ENCODE data around the gene ANKRD53. TPM values are rescaled to one million over a fixed set of nuclear protein-coding genes. Genes with fewer than 3 reads are reported as not detected.

The ANKRD53 gene
- total and polyA plus RNA-seq, 2 donors (not counting 1 experiment from before 2014, with no cell fraction given), result 0.84 TPM

DNA sequence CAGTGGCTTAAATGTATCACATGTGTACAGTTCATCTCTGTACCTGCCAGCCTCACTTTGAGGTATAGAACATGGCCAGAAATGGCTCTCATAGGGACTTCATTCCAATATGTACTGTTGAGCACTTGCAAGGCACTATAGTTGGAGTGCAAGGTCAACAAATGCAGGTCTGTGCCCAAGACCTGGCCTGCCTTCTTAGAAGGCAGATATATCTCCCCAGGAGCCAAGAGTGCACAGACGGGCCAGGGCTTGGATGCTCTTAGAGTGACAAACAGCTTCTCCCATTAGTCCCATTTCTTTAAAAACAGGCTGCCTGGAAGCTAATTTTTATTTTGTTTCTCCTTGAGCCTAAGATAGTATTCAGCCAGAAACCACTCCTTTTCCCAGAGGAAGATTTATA, 9.0 kb downstream of the ANKRD53 start:
- H3K36me3 ChIP-seq (replicated peaks in 1 of 2; ENCODE audit: control extremely low read depth in 1 of 2, control insufficient read depth in 1 of 2, extremely low read depth in 1 of 2, insufficient read depth in 2 of 2, low read length in 1 of 2), result peaks cover 1 to 55% of the 10 kb centered on the region in 2 experiments
- H3K27me3 ChIP-seq (replicated peaks in 1 of 4; ENCODE audit: control extremely low read depth in 1 of 4, control insufficient read depth in 3 of 4, insufficient read depth in 4 of 4, low read length in 3 of 4), result no peaks in the 10 kb centered on the region
- intact Hi-C loops (cut with micrococcal nuclease), result no loop called here
- no peaks in the 10 kb centered on the region for H3K27me3 Mint-ChIP-seq
- ChIA-PET CTCF (interaction anchor here (6.6 kb wide), 1 partner anchor 22 kb away, joined by 44 read pairs; no protein-coding TSS in a partner anchor), POLR2A (interaction anchor here (0.8 kb wide), 1 partner anchor 900 kb away, joined by 3 read pairs; no protein-coding TSS in a partner anchor)
- peaks cover 18% of the 10 kb centered on the region for H3K4me1 Mint-ChIP-seq
- no peaks in the 10 kb centered on the region for H4K20me1 ChIP-seq (ENCODE audit: control insufficient read depth, insufficient read depth, low read length, poor library complexity, severe bottlenecking)
- H3K4me3 Mint-ChIP-seq, result no peak overlapping the region
- no peak overlapping the region for H3K4me2 ChIP-seq (replicated peaks; ENCODE audit: low read depth, low read length, poor library complexity, severe bottlenecking)
- H3K4me1 ChIP-seq (ENCODE audit: control insufficient read depth in 2 of 2, insufficient read depth in 2 of 2, low read length in 2 of 2), result peaks cover 7 to 8% of the 10 kb centered on the region in 2 donors
- no peak overlapping the region for H3K9ac ChIP-seq (ENCODE audit: low read length)
- TF ChIP-seq, protein P1, sequence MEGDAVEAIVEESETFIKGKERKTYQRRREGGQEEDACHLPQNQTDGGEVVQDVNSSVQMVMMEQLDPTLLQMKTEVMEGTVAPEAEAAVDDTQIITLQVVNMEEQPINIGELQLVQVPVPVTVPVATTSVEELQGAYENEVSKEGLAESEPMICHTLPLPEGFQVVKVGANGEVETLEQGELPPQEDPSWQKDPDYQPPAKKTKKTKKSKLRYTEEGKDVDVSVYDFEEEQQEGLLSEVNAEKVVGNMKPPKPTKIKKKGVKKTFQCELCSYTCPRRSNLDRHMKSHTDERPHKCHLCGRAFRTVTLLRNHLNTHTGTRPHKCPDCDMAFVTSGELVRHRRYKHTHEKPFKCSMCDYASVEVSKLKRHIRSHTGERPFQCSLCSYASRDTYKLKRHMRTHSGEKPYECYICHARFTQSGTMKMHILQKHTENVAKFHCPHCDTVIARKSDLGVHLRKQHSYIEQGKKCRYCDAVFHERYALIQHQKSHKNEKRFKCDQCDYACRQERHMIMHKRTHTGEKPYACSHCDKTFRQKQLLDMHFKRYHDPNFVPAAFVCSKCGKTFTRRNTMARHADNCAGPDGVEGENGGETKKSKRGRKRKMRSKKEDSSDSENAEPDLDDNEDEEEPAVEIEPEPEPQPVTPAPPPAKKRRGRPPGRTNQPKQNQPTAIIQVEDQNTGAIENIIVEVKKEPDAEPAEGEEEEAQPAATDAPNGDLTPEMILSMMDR (IDR thresholded peaks at IDR 0.05), result no peak
- no peak for TF ChIP-seq EZH2 (IDR thresholded peaks at IDR 0.05; ENCODE audit: borderline replicate concordance, insufficient read depth, low read depth, low read length, poor library complexity, severe bottlenecking)
- no peak overlapping the region for H3K27ac Mint-ChIP-seq
- H3K79me2 ChIP-seq (ENCODE audit: control insufficient read depth, insufficient read depth, low read length), result peaks cover 3% of the 10 kb centered on the region
- no peak for ATAC-seq (ENCODE audit: low read depth)
- no peak overlapping the region for H3K27ac ChIP-seq (ENCODE audit: low read length in 2 of 2)
- no peak overlapping the region for H2AFZ ChIP-seq (ENCODE audit: insufficient read depth, low read depth, low read length, poor library complexity, severe bottlenecking)
- H3K9me3 ChIP-seq (ENCODE audit: control extremely low read depth in 1 of 3, control insufficient read depth in 2 of 3, insufficient read depth in 1 of 3, low read length in 2 of 3), result no peaks in the 10 kb centered on the region
- no peaks in the 10 kb centered on the region for H3K9me3 Mint-ChIP-seq (ENCODE audit: insufficient read depth)
- DNase-seq, result no peak
- 83% methylated on average over 1 of the region's 1 CpG for WGBS (ENCODE audit: insufficient coverage)
- no peak overlapping the region for H3K4me3 ChIP-seq (ENCODE audit: control extremely low read depth in 1 of 5, extremely low read depth in 1 of 5, insufficient read depth in 1 of 5, low read depth in 2 of 5, low read length in 4 of 5)

DNA sequence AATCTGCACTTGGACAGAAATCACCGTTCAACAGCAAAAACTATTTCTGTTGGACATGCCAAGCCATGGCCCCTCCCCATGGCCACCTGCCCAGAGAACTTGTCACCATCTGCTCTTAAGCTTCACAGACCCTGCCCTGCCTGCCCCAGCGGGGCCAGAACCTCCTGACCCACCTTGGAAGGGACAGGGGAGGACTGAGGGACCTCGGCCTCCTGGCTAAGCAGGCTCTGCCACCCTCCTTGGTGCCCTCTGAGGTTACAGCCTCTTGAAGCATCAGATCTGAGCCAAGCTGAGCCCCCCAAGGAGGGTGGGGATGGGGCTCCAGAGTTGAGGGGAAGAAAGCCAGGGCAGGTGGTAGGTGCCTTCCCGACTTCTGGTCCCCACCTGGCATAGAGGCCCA, 9.7 kb downstream of the ANKRD53 start:
- peaks cover 12 to 13% of the 10 kb centered on the region in 2 donors for H3K4me1 ChIP-seq (ENCODE audit: control insufficient read depth in 2 of 2, insufficient read depth in 2 of 2, low read length in 2 of 2)
- H3K27me3 ChIP-seq (replicated peaks in 1 of 4; ENCODE audit: control extremely low read depth in 1 of 4, control insufficient read depth in 3 of 4, insufficient read depth in 4 of 4, low read length in 3 of 4), result no peaks in the 10 kb centered on the region
- Mint-ChIP-seq H3K4me3 (no peak overlapping the region), H3K27ac (no peak overlapping the region), H3K9me3 (ENCODE audit: insufficient read depth) (no peaks in the 10 kb centered on the region), H3K4me1 (peaks cover 23% of the 10 kb centered on the region), H3K27me3 (no peaks in the 10 kb centered on the region)
- intact Hi-C loops (cut with micrococcal nuclease), result no loop called here
- DNase-seq (no peak), ATAC-seq (ENCODE audit: low read depth) (no peak)
- H2AFZ ChIP-seq (ENCODE audit: insufficient read depth, low read depth, low read length, poor library complexity, severe bottlenecking), result no peak overlapping the region
- no peak overlapping the region for H3K4me3 ChIP-seq (ENCODE audit: control extremely low read depth in 1 of 5, extremely low read depth in 1 of 5, insufficient read depth in 1 of 5, low read depth in 2 of 5, low read length in 4 of 5)
- H4K20me1 ChIP-seq (ENCODE audit: control insufficient read depth, insufficient read depth, low read length, poor library complexity, severe bottlenecking), result peaks cover 3% of the 10 kb centered on the region
- H3K4me2 ChIP-seq (replicated peaks; ENCODE audit: low read depth, low read length, poor library complexity, severe bottlenecking), result no peak overlapping the region
- peaks cover 6% of the 10 kb centered on the region for H3K79me2 ChIP-seq (ENCODE audit: control insufficient read depth, insufficient read depth, low read length)
- POLR2A ChIA-PET, result interaction anchor here (0.8 kb wide), 1 partner anchor 901 kb away, joined by 3 read pairs; no protein-coding TSS in a partner anchor
- no peak overlapping the region for H3K9ac ChIP-seq (ENCODE audit: low read length)
- TF ChIP-seq EZH2 (IDR thresholded peaks at IDR 0.05; ENCODE audit: borderline replicate concordance, insufficient read depth, low read depth, low read length, poor library complexity, severe bottlenecking), result no peak
- TF ChIP-seq, protein P1 (IDR thresholded peaks at IDR 0.05), result no peak
- H3K27ac ChIP-seq (ENCODE audit: low read length in 2 of 2), result no peak overlapping the region
- 96% methylated on average over 3 of the region's 4 CpGs for WGBS (ENCODE audit: insufficient coverage)
- H3K36me3 ChIP-seq (replicated peaks in 1 of 2; ENCODE audit: control extremely low read depth in 1 of 2, control insufficient read depth in 1 of 2, extremely low read depth in 1 of 2, insufficient read depth in 2 of 2, low read length in 1 of 2), result peaks cover 1 to 59% of the 10 kb centered on the region in 2 experiments
- CTCF ChIA-PET, result interaction anchor here (0.9 to 6.6 kb wide), 2 partner anchors 13 to 23 kb away, joined by 3 to 44 read pairs; no protein-coding TSS in a partner anchor
- H3K9me3 ChIP-seq (ENCODE audit: control extremely low read depth in 1 of 3, control insufficient read depth in 2 of 3, insufficient read depth in 1 of 3, low read length in 2 of 3), result no peaks in the 10 kb centered on the region
